GM12864 (cell line): ENCODE measurements around the gene IGSF6.
"Not testable (repeated sequence)": the region's sequence is repeated elsewhere in the genome, so short reads cannot be mapped to it uniquely, and the experiment has no call there.

Experiments used
- DNase-seq: peaks from one replicate; pipeline ENCODE4 v3.0.0-alpha.2; 2011; ENCODE audit warnings: low read depth
- H3K4me3 ChIP-seq: 2 replicates; pipeline ENCODE4 v1.5.1; 2011; ENCODE audit warnings: mild to moderate bottlenecking, low read depth, low read length, control low read depth
- CTCF ChIP-seq: IDR thresholded peaks from 2 replicates; pipeline ENCODE4 v1.5.1; 2011; ENCODE audit warnings: low read depth, mild to moderate bottlenecking, moderate library complexity, low read length, control low read depth, inconsistent platforms; ENCODE audit errors: missing control alignments

The IGSF6 gene

GRCh38 chr16:21637032-21637968 is 15.1 kb downstream of the IGSF6 start:
- no peak for TF ChIP-seq CTCF
- DNase-seq = no peak
- no peak overlapping the region for H3K4me3 ChIP-seq

DNA sequence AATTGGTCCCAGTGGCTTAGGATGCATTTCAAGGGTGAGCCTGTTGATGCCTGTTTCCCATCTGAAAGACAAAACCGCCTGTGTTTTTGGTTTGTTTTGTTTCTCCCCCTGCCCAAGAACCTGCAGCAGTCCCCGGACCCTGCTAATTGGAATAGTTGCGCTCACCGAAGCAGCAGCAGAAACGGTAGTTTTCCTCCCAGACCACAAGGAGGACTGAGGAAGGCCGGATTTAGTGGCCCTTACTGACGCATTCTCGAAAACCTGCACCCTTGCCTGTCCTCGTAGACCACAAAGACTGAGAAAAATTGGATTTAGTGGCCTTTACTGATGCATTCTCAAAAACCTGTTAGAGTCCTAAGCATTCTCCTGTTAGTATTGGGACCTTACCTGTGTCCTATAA is 16.7 kb downstream of the IGSF6 start:
- not testable (repeated sequence) for DNase-seq, H3K4me3 ChIP-seq

DNA sequence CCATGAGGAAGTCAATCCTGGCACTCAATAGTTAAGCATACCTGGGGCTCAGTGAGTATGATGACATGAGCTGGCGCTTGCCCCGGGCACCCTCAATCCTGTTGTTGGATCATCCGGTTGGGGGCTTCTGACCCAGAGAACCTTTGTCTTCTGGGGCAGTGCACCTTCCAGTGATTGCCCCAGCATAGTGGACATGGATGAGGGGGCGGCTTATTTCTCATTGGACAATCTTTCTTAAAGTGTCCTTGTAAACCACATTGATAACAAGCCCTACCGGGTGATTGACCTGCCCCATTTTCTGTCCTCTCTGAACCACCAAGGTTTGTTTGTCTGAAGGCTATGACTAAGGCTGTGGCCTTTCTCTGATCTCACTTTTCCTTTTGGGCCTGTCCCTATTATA is 18.2 kb downstream of the IGSF6 start:
- no peak overlapping the region for H3K4me3 ChIP-seq
- no peak for DNase-seq
- no peak for TF ChIP-seq CTCF

DNA sequence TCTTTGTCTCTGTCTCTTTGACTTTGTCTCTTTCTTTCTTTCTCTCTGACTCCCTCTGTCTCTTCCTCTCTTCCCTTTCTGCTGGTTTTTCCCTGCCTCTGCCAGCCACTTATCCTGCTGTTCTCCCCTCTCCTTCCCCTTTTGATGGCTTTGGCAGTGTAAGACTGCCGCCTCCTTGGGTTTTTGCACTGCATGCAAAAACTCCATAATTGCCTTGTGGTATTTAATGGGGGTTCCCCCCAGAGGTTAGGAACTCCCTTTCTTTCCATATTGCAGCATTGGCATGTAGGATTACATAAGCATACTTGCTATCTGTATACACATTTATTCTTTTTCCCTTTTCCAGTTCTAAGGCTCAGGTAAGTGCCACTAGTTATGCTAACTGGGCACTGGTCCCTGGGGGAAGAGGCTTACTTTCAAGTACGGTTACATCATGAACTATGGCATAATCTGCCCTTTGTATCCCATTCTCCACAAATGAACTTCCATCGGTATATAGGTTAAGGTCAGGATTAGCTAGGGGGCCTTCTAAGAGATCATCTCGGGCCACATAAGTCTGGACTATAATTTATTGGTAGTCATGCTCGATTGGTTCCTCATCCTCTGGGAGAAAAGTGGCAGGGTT is 20.3 kb downstream of the IGSF6 start:
- H3K4me3 ChIP-seq, DNase-seq: not testable (repeated sequence)

- not testable (repeated sequence) for H3K4me3 ChIP-seq, DNase-seq
Observed at GRCh38 chr16:21631376-21631775, 21.0 kb downstream of the IGSF6 start.

DNA sequence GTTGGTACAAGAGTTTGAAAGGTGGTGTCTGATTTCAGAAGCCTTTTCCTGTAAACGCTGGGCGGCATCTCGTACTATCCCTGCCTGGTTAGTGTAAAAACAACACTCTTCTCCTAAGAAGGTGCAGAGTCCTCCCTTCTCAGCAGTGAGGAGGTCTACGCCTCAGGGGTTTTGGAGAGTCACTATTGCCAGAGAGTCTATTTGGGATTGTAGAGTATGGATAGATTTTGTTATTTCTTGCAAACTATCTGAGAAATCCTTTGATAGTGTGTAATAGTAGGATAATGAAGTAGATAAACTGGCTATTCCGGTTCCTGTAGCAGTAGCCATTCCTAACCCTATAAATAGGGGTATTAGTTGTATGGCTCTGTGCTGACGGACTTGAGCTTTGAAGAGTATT is 21.5 kb downstream of the IGSF6 start:
- not testable (repeated sequence) for DNase-seq, H3K4me3 ChIP-seq

- not testable (repeated sequence) for H3K4me3 ChIP-seq, DNase-seq
Observed at GRCh38 chr16:21629616-21630539, 22.5 kb downstream of the IGSF6 start.

DNA sequence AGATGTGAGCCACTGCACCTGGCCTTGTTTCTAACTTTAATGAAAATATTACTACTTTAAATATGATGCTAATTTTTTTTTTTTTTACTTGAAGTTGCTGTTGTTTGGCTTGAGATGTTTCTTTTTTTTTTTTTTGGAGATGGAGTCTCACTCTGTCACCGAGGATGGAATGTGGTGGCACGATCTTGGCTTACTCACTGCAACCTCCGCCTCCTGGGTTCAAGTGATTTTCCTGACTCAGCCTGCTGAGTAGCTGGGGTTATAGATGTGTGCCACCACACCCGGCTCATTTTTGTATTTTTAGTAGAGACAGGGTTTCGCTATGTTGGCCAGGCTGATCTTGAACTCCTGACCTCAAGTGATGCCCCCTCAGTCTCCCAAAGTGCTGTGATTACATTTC is 23.6 kb downstream of the IGSF6 start:
- TF ChIP-seq CTCF = no peak
- H3K4me3 ChIP-seq = no peak overlapping the region
- DNase-seq = no peak

- TF ChIP-seq CTCF = no peak
- no peak for DNase-seq
- H3K4me3 ChIP-seq = no peak overlapping the region
Observed at GRCh38 chr16:21628121-21628726, 24.2 kb downstream of the IGSF6 start.
